Muscle of arm (tissue), 14 donors: ENCODE results near the gene INKA1. TPM values are rescaled to one million over a fixed set of nuclear protein-coding genes. Genes with fewer than 3 reads are reported as not detected.
"Not testable (repeated sequence)": the region's sequence is repeated elsewhere in the genome, so short reads cannot be mapped to it uniquely, and the experiment has no call there.

Source experiments
- DNase-seq: peaks from one replicate; pipeline ENCODE4 v3.0.0-alpha.2; 2013
- long read RNA-seq, 11 donors: transcript quantifications; one replicate each; lab custom pipeline, GENCODE V29; 2026
- polyA plus RNA-seq, 12 donors: library from polyadenylated mRNA; unstranded; fragments of 120-200 nt; gene quantifications; one replicate each; pipeline ENCODE4 v1.2.1, GENCODE V29; 2013; ENCODE audit not compliant: insufficient read length in 12 of 12

Gene INKA1
- polyA plus RNA-seq, result 10 to 100 TPM in 5 of 12 donors, 1 to 10 TPM in 6, not detected in 1; 4.5 to 19.0 (median 8.8) TPM
- long read RNA-seq, donor 1, transcript INKA1-201 (2 exons, 1,040 nt), result major isoform, 6 of 6 reads
- long read RNA-seq, donor 1, partial matches to known transcripts, result 0 of 6 reads
- long read RNA-seq, donor 1, other reads (novel, unspliced or antisense), result 0 of 6 reads
- long read RNA-seq, donor 2, transcript INKA1-201 (2 exons, 1,040 nt), result major isoform, 8 of 8 reads
- long read RNA-seq, donor 2, partial matches to known transcripts, result 0 of 8 reads
- long read RNA-seq, donor 2, other reads (novel, unspliced or antisense), result 0 of 8 reads
- long read RNA-seq, donor 3, transcript INKA1-201 (2 exons, 1,040 nt), result major isoform, 5 of 5 reads
- long read RNA-seq, donor 3, partial matches to known transcripts, result 0 of 5 reads
- long read RNA-seq, donor 3, other reads (novel, unspliced or antisense), result 0 of 5 reads
- long read RNA-seq, donor 4, partial matches to known transcripts, result 0 of 2 reads
- long read RNA-seq, donor 4, other reads (novel, unspliced or antisense), result 0 of 2 reads
- long read RNA-seq, donor 5, transcript INKA1-201 (2 exons, 1,040 nt), result major isoform, 14 of 19 reads
- long read RNA-seq, donor 5, partial matches to known transcripts, result 5 of 19 reads
- long read RNA-seq, donor 5, other reads (novel, unspliced or antisense), result 0 of 19 reads
- long read RNA-seq, donor 6, transcript INKA1-201 (2 exons, 1,040 nt), result major isoform, 8 of 8 reads
- long read RNA-seq, donor 6, partial matches to known transcripts, result 0 of 8 reads
- long read RNA-seq, donor 6, other reads (novel, unspliced or antisense), result 0 of 8 reads
- long read RNA-seq, donor 7, partial matches to known transcripts, result 0 of 4 reads
- long read RNA-seq, donor 7, other reads (novel, unspliced or antisense), result 0 of 4 reads
- long read RNA-seq, donor 8, transcript INKA1-201 (2 exons, 1,040 nt), result major isoform, 9 of 9 reads
- long read RNA-seq, donor 8, partial matches to known transcripts, result 0 of 9 reads
- long read RNA-seq, donor 8, other reads (novel, unspliced or antisense), result 0 of 9 reads
- long read RNA-seq, donor 9, transcript INKA1-201 (2 exons, 1,040 nt), result major isoform, 13 of 20 reads
- long read RNA-seq, donor 9, partial matches to known transcripts, result 7 of 20 reads
- long read RNA-seq, donor 9, other reads (novel, unspliced or antisense), result 0 of 20 reads
- long read RNA-seq, donor 10, transcript INKA1-201 (2 exons, 1,040 nt), result major isoform, 6 of 6 reads
- long read RNA-seq, donor 10, partial matches to known transcripts, result 0 of 6 reads
- long read RNA-seq, donor 10, other reads (novel, unspliced or antisense), result 0 of 6 reads
- long read RNA-seq, donor 11, transcript INKA1-201 (2 exons, 1,040 nt), result major isoform, 8 of 13 reads
- long read RNA-seq, donor 11, partial matches to known transcripts, result 5 of 13 reads
- long read RNA-seq, donor 11, other reads (novel, unspliced or antisense), result 0 of 13 reads

DNA sequence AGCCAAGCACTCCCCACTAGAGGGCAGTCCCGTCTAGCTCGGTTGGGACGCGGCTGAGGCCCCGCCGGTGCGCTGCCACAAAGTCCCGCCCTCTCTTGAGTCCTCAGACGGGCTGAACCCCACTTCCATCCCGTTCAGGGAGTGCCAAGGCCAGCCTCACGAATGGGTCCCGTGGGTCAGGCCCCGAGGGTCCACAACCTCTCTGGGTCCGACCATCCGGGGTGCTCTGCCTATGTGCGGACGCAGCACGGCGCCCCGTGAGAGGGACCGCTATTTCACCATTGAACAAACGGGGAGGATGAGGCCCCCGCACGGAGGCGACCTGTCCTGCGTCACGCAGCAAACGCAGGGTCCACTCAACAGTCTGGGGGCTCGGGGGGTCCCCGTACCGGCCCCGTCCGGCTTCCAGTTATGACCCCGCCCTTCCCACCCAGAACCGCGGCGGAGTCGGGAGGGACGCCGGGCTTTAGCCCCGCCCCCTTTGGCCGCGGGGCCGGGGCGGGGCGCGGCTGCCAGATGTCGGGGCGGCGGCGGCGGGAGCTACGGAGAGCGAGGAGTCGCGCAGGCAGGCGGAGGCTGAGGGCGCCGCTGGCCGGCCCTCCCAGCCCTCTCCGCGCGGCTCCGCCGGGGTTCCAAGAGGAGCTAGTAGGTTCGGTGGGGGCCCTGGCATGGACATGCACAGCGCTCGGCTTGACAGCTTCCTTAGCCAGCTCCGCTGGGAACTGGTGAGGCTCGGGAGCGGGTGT lies at the start of gene INKA1:
Gene INKA1, plus strand, starts transcription at position 543 of the 746 bp plus-strand sequence. Its CDS starts 132 bp downstream, at position 675.
- DNase-seq, result peak; percentile 90

DNA sequence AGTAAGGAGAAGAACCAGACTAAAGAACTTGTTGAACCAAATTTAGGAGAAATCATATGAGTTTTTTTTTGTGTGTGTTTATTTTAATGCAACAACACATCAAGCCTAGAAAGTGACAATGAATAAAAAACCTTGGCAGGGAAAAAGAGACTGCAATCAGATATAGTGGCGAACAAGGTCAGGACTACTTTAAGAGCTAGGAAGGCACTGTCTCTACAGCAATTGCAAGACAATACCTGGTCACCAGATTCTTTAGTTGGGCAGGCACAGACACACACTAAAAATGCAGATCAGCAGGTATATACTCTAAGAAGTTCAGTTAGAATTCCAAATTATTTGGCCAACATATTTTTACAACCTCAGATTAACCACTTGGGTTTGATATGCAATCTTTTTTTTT lies 48.5 kb upstream of the INKA1 start:
- DNase-seq, result no peak

GRCh38 chr3:49756036-49756435 lies 47.0 kb upstream of the INKA1 start:
- DNase-seq, result no peak

DNA sequence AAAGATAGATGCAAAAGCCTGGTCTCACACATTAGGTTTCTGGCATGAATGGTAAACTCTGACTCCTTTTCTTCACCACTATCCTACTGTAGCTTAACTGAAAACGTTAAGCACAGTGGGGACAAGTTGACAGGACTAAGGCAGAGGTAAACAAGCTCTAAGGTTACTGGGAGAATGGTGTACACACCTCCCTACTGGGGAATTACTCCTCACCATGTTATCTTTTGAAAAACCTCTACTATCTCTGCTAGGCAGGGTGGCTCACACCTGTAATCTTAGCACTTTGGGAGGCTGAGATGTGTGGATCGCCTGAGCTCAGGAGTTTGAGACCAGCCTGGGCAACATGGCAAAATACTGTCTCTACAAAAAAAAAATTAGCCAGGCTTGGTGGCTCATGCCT lies 45.9 kb upstream of the INKA1 start:
- no peak for DNase-seq

DNA sequence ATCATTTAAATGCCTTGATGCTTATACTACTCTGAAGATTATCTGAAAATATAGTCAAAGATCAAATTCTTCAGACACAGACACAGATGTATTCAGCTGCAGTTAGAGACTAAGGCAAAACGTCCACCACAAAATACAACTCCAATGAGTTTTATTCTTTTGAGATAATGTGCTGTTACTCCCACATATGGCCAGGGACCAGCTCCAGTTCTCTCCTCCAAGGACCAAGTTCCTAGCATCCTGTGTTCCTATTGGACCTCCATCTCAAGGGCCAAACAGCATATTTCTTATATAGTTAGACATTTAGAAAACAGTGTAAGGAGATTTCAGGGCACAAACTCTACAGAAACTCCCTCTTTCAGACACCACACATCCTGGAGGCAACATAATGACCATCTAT lies 43.8 kb upstream of the INKA1 start:
- no peak for DNase-seq

- no peak for DNase-seq
These were observed 41.4 kb upstream of the INKA1 start for GRCh38 chr3:49761661-49762060.

DNA sequence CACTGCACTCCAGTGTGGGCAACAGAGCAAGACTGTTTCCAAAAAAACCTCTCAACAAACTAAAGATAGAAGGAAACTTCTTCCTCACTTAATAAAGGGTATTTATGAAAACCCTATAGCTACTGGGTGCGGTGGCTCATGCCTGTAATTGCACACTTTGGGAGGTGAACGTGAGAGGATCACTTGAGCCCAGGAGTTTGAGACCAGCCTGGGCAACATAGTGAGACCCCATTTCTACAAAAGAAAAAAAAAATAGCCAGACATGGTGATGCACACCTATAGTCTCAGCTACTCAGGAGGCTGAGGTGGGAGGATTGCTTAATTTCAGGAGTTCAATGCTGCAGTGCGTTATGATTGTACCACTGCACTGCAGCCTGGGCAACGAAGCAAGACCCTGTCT lies 39.1 kb upstream of the INKA1 start:
- no peak for DNase-seq

GRCh38 chr3:49769286-49769915 lies 33.7 kb upstream of the INKA1 start:
- no peak for DNase-seq

GRCh38 chr3:49769926-49770325 lies 33.1 kb upstream of the INKA1 start:
- DNase-seq, result no peak

DNA sequence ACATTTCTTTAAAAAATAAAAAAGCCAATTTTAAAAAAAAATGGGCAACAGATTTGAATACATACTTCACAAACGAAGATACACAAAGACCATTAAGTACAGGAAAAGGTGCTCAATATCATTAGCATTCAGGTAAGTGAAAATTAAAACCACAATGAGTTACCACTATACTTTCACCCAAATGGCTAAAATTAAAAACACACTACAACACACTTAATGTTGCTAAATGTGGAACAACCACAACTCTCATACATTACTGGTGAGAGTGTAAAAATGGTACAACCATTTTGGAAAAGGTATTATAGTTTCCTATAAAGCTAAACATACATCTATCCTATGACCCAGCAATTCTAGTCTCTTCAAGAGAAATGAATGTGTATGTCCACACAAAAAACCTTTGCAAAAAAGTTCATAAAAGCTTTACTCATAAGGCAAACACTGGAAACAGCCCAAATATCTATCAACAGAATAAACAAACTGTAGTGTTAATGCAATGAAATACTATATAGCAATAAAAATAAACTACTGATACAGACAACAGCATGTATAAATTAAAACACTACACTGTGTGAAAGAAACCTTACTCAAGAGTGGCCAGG lies 31.6 kb upstream of the INKA1 start:
- DNase-seq, result no peak

- no peak for DNase-seq
These were observed 30.4 kb upstream of the INKA1 start for GRCh38 chr3:49772703-49773102.

GRCh38 chr3:49775538-49775937 lies 27.5 kb upstream of the INKA1 start:
- DNase-seq, result no peak

GRCh38 chr3:49776101-49776500 lies 27.0 kb upstream of the INKA1 start:
- DNase-seq, result not testable (repeated sequence)

DNA sequence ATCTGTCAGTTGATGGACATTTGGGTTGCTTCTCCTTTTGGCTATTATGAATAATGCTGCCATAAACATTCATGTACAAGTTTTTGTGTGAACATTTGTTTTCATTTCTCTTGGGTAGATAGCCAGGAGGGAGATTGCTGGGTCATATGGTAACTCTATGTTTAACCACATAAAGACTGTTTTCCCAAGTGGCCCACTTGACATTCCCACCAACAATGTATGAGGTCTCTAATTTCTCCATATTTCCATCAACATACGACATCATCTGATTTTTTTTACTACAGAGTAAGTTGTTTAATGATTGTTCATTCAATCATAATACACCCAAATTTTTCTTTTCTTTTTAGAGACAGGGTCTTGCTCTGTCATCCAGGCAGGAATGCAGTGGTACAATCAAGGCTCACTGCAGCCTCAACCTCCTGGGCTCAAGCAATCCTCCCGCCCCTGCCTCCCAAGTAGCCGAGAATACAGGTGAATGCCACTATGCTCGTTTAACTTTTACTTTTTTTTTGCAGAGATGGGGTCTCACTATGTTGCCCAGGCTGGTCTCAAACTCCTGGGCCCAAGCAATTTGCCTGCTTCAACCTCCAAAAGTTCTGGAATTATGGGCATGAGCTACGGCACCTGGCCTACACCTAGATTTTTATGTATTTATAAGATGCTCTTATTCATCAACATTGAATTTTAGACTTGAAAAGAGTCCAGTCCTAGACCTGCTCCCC lies 23.5 kb upstream of the INKA1 start:
- DNase-seq, result no peak

- DNase-seq, result no peak
These were observed 22.7 kb upstream of the INKA1 start for GRCh38 chr3:49780080-49780974.

DNA sequence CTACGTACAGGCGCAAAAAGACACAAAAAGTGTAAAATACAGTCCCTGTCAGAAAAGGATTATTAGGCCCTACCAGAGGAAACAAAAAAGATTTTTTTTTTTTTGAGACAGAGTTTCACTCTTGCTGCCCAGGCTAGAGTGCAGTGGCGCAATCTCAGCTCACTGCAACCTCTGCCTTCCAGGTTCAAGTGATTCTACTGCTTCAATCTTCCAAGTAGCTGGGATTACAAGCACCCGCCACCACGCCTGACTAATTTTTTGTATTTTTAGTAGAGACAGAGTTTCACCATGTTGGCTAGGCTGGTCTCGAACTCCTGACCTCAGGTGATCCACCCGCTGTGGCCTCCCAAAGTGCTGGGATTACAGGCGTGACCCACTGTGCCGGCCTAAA lies 22.1 kb upstream of the INKA1 start:
- not testable (repeated sequence) for DNase-seq

GRCh38 chr3:49781415-49782199 lies 21.5 kb upstream of the INKA1 start:
- DNase-seq, result no peak
